ENCODE results near the gene STRIP2.
"Not testable (repeated sequence)": the region's sequence is repeated elsewhere in the genome, so short reads cannot be mapped to it uniquely, and the experiment has no call there.

DNA sequence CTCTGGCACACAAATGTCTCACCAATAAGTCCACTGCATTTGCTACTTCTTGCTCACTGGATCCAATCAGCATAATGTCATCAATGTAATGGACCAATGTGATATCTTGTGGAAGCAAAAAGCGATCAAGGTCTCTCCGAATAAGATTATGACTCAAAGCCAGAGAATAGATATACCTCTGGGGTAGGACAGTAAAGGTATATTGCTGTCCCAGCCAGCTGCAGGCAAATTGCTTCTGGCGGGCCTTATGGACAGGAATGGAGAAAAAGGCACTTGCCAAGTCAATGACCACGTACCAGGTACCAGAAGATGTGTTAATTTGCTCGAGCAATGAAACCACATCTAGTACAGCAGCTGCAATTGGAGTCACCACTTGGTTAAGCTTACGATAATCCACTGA lies 13.2 kb downstream of the STRIP2 start:
- not testable (repeated sequence) for TF ChIP-seq CTCF (IDR thresholded peaks at IDR 0.05); POLR2AphosphoS5 (IDR thresholded peaks at IDR 0.05; ENCODE audit: insufficient read depth in 1 of 2, low read depth in 1 of 2)

All from vagina (tissue), 2 donors.